ENCODE data around the gene MEGF8. TPM values are rescaled to one million over a fixed set of nuclear protein-coding genes. Genes with fewer than 3 reads are reported as not detected.

Gene MEGF8
- total and polyA plus RNA-seq, 2 donors (not counting 3 experiments of a cell fraction or from before 2014, with no cell fraction given) = 20.6 to 39.6 TPM

DNA sequence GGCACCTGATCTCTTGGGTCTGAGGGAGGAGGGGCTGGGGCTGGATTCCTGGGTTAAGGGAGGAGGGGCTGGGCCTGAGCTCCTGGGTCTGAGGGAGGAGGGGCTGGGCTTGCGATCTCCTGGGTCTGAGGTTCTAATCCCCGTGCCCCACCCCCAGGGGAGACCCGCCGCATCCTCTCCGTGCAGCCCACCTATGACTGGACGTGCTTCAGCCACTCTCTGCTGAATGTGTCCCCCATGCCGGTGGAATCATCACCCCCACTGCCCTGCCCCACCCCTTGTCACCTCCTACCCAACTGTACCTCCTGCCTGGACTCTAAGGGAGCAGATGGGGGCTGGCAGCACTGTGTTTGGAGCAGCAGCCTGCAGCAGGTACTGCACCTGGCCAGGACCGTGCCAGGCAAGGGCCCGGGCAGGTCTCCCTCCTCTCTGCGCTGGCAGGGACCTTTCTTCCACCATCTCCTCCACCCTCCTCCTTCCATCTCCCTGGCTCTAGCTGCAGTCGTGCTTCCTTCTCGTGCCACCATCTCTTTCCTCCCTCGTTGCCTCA lies 37.5 kb downstream of the MEGF8 start:
- DNase-seq (ENCODE audit: low read depth, low spot score) (no peak), FAIRE-seq (no peak)
- H3K79me2 ChIP-seq (ENCODE audit: control insufficient read depth, insufficient read depth, low read length) = no peaks in the 10 kb centered on the region
- no peak overlapping the region for H2AFZ ChIP-seq (ENCODE audit: low read depth, low read length)
- BruUV-seq (replicated peaks) = no TSS peak
- dilution Hi-C loops (cut with MboI; ENCODE audit: extremely low pct_ligation_motif_present, low sequenced_read_pairs) = no loop called here
- H3K9me1 ChIP-seq (replicated peaks; ENCODE audit: control insufficient read depth, extremely low read depth, insufficient read depth, low read length) = no peaks in the 10 kb centered on the region
- no peak overlapping the region for H3K4me2 ChIP-seq (ENCODE audit: insufficient read depth, low read length)
- intact Hi-C loops (cut with micrococcal nuclease) = no loop called here
- H3K9me3 ChIP-seq (replicated peaks; ENCODE audit: control insufficient read depth, insufficient read depth, low read length) = no peaks in the 10 kb centered on the region
- no peaks in the 10 kb centered on the region for H4K20me1 ChIP-seq (replicated peaks; ENCODE audit: control insufficient read depth, extremely low read depth, insufficient read depth, low read length)
- no peak overlapping the region for H3K27ac ChIP-seq (ENCODE audit: insufficient read depth, low read depth, low read length)
- H3K36me3 ChIP-seq (ENCODE audit: control insufficient read depth in 2 of 2, extremely low read depth in 1 of 2, insufficient read depth in 2 of 2, low read length in 2 of 2) = peaks cover 0 to 11% of the 10 kb centered on the region in 2 experiments
- ChIA-PET CTCF (no interaction called here), POLR2A (no interaction called here)
- no peaks in the 10 kb centered on the region for H3K27me3 ChIP-seq (ENCODE audit: control insufficient read depth in 2 of 2, insufficient read depth in 2 of 2, low read length in 2 of 2)
- H3K9ac ChIP-seq (replicated peaks; ENCODE audit: extremely low read depth, insufficient read depth, low read length) = no peak overlapping the region
- no peak for TF ChIP-seq JUN (IDR thresholded peaks at IDR 0.05; ENCODE audit: borderline replicate concordance, insufficient read depth, insufficient read length, low read depth)
- TF ChIP-seq EZH2 (IDR thresholded peaks at IDR 0.05; ENCODE audit: borderline replicate concordance, low read depth, low read length, severe bottlenecking) = no peak
- TF ChIP-seq MAX (IDR thresholded peaks at IDR 0.05; ENCODE audit: insufficient read depth, insufficient read length) = no peak
- TF ChIP-seq GATA2 (IDR thresholded peaks at IDR 0.05; ENCODE audit: insufficient read depth, insufficient read length, low read depth, low read length) = no peak
- TF ChIP-seq FOS (IDR thresholded peaks at IDR 0.05; ENCODE audit: borderline replicate concordance, insufficient read depth, low read length) = no peak
- TF ChIP-seq CTCF (IDR thresholded peaks at IDR 0.05; ENCODE audit: extremely low read depth in 1 of 2, insufficient read depth in 1 of 2, low read depth in 1 of 2, low read length in 2 of 2) = no peak
- no peak overlapping the region for H3K4me3 ChIP-seq (replicated peaks in 1 of 3; ENCODE audit: insufficient read depth in 1 of 3, low read depth in 1 of 3, low read length in 3 of 3)
- no peaks in the 10 kb centered on the region for H3K4me1 ChIP-seq (ENCODE audit: control insufficient read depth, extremely low read depth, insufficient read depth, low read length)

Measured in endothelial cell of umbilical vein (primary cell).